ENCODE results near the gene HMGA1.

Gene HMGA1

GRCh38 chr6:34202329-34203201 lies 34.1 kb upstream of the HMGA1 start:
- Histone ChIP-seq H3K9me3 (ENCODE audit: control insufficient read depth in 2 of 2, low read length in 2 of 2) (no peaks in the 10 kb centered on the region), H3K36me3 (ENCODE audit: control insufficient read depth in 2 of 2, insufficient read depth in 2 of 2, low read length in 2 of 2) (no peaks in the 10 kb centered on the region), H3K27me3 (ENCODE audit: control insufficient read depth in 2 of 2, insufficient read depth in 2 of 2, low read length in 2 of 2) (no peaks in the 10 kb centered on the region), H3K9ac (ENCODE audit: low read depth in 1 of 2, low read length in 2 of 2) (no peak overlapping the region), H3K27ac (ENCODE audit: low read depth in 2 of 2, low read length in 2 of 2) (no peak overlapping the region), H3K4me3 (ENCODE audit: low read length in 2 of 2) (no peak overlapping the region), H3K4me1 (ENCODE audit: control insufficient read depth in 2 of 2, insufficient read depth in 2 of 2, low read length in 2 of 2) (no peaks in the 10 kb centered on the region)

- no peak overlapping the region for H3K4me3 ChIP-seq (ENCODE audit: low read length in 2 of 2)
- no peak overlapping the region for H3K9ac ChIP-seq (ENCODE audit: low read depth in 1 of 2, low read length in 2 of 2)
- H3K27me3 ChIP-seq (ENCODE audit: control insufficient read depth in 2 of 2, insufficient read depth in 2 of 2, low read length in 2 of 2): no peaks in the 10 kb centered on the region
- H3K9me3 ChIP-seq (ENCODE audit: control insufficient read depth in 2 of 2, low read length in 2 of 2): no peaks in the 10 kb centered on the region
- no peaks in the 10 kb centered on the region for H3K4me1 ChIP-seq (ENCODE audit: control insufficient read depth in 2 of 2, insufficient read depth in 2 of 2, low read length in 2 of 2)
- H3K36me3 ChIP-seq (ENCODE audit: control insufficient read depth in 2 of 2, insufficient read depth in 2 of 2, low read length in 2 of 2): no peaks in the 10 kb centered on the region
- no peak overlapping the region for H3K27ac ChIP-seq (ENCODE audit: low read depth in 2 of 2, low read length in 2 of 2)
These were observed 32.0 kb upstream of the HMGA1 start for GRCh38 chr6:34204693-34205092.

GRCh38 chr6:34205466-34205865 lies 31.2 kb upstream of the HMGA1 start:
- H3K4me1 ChIP-seq (ENCODE audit: control insufficient read depth in 2 of 2, insufficient read depth in 2 of 2, low read length in 2 of 2): no peaks in the 10 kb centered on the region
- H3K4me3 ChIP-seq (ENCODE audit: low read length in 2 of 2): no peak overlapping the region
- no peaks in the 10 kb centered on the region for H3K9me3 ChIP-seq (ENCODE audit: control insufficient read depth in 2 of 2, low read length in 2 of 2)
- no peak overlapping the region for H3K9ac ChIP-seq (ENCODE audit: low read depth in 1 of 2, low read length in 2 of 2)
- H3K27me3 ChIP-seq (ENCODE audit: control insufficient read depth in 2 of 2, insufficient read depth in 2 of 2, low read length in 2 of 2): no peaks in the 10 kb centered on the region
- no peak overlapping the region for H3K27ac ChIP-seq (ENCODE audit: low read depth in 2 of 2, low read length in 2 of 2)
- H3K36me3 ChIP-seq (ENCODE audit: control insufficient read depth in 2 of 2, insufficient read depth in 2 of 2, low read length in 2 of 2): no peaks in the 10 kb centered on the region

GRCh38 chr6:34205916-34206315 lies 30.8 kb upstream of the HMGA1 start:
- no peak overlapping the region for H3K4me3 ChIP-seq (ENCODE audit: low read length in 2 of 2)
- no peak overlapping the region for H3K27ac ChIP-seq (ENCODE audit: low read depth in 2 of 2, low read length in 2 of 2)
- no peak overlapping the region for H3K9ac ChIP-seq (ENCODE audit: low read depth in 1 of 2, low read length in 2 of 2)
- H3K27me3 ChIP-seq (ENCODE audit: control insufficient read depth in 2 of 2, insufficient read depth in 2 of 2, low read length in 2 of 2): no peaks in the 10 kb centered on the region
- H3K36me3 ChIP-seq (ENCODE audit: control insufficient read depth in 2 of 2, insufficient read depth in 2 of 2, low read length in 2 of 2): no peaks in the 10 kb centered on the region
- H3K9me3 ChIP-seq (ENCODE audit: control insufficient read depth in 2 of 2, low read length in 2 of 2): no peaks in the 10 kb centered on the region
- H3K4me1 ChIP-seq (ENCODE audit: control insufficient read depth in 2 of 2, insufficient read depth in 2 of 2, low read length in 2 of 2): no peaks in the 10 kb centered on the region

- Histone ChIP-seq H3K4me1 (ENCODE audit: control insufficient read depth in 2 of 2, insufficient read depth in 2 of 2, low read length in 2 of 2) (no peaks in the 10 kb centered on the region), H3K27me3 (ENCODE audit: control insufficient read depth in 2 of 2, insufficient read depth in 2 of 2, low read length in 2 of 2) (no peaks in the 10 kb centered on the region), H3K9ac (ENCODE audit: low read depth in 1 of 2, low read length in 2 of 2) (no peak overlapping the region), H3K36me3 (ENCODE audit: control insufficient read depth in 2 of 2, insufficient read depth in 2 of 2, low read length in 2 of 2) (no peaks in the 10 kb centered on the region), H3K27ac (ENCODE audit: low read depth in 2 of 2, low read length in 2 of 2) (no peak overlapping the region), H3K4me3 (ENCODE audit: low read length in 2 of 2) (no peak overlapping the region), H3K9me3 (ENCODE audit: control insufficient read depth in 2 of 2, low read length in 2 of 2) (no peaks in the 10 kb centered on the region)
These were observed 29.9 kb upstream of the HMGA1 start for GRCh38 chr6:34206726-34207125.

- Histone ChIP-seq H3K36me3 (ENCODE audit: control insufficient read depth in 2 of 2, insufficient read depth in 2 of 2, low read length in 2 of 2) (no peaks in the 10 kb centered on the region), H3K4me1 (ENCODE audit: control insufficient read depth in 2 of 2, insufficient read depth in 2 of 2, low read length in 2 of 2) (no peaks in the 10 kb centered on the region), H3K27ac (ENCODE audit: low read depth in 2 of 2, low read length in 2 of 2) (no peak overlapping the region), H3K4me3 (ENCODE audit: low read length in 2 of 2) (no peak overlapping the region), H3K9ac (ENCODE audit: low read depth in 1 of 2, low read length in 2 of 2) (no peak overlapping the region), H3K27me3 (ENCODE audit: control insufficient read depth in 2 of 2, insufficient read depth in 2 of 2, low read length in 2 of 2) (no peaks in the 10 kb centered on the region), H3K9me3 (ENCODE audit: control insufficient read depth in 2 of 2, low read length in 2 of 2) (no peaks in the 10 kb centered on the region)
These were observed 28.8 kb upstream of the HMGA1 start for GRCh38 chr6:34207695-34208443.

- no peaks in the 10 kb centered on the region for H3K9me3 ChIP-seq (ENCODE audit: control insufficient read depth in 2 of 2, low read length in 2 of 2)
- no peak overlapping the region for H3K9ac ChIP-seq (ENCODE audit: low read depth in 1 of 2, low read length in 2 of 2)
- H3K27me3 ChIP-seq (ENCODE audit: control insufficient read depth in 2 of 2, insufficient read depth in 2 of 2, low read length in 2 of 2): no peaks in the 10 kb centered on the region
These were observed 22.9 kb upstream of the HMGA1 start for GRCh38 chr6:34213772-34214171.

GRCh38 chr6:34218691-34219090 lies 18.0 kb upstream of the HMGA1 start:
- Histone ChIP-seq H3K4me3 (ENCODE audit: low read length in 2 of 2) (no peak overlapping the region), H3K36me3 (ENCODE audit: control insufficient read depth in 2 of 2, insufficient read depth in 2 of 2, low read length in 2 of 2) (no peaks in the 10 kb centered on the region), H3K4me1 (ENCODE audit: control insufficient read depth in 2 of 2, insufficient read depth in 2 of 2, low read length in 2 of 2) (peaks cover 5 to 6% of the 10 kb centered on the region in 2 donors), H3K27me3 (ENCODE audit: control insufficient read depth in 2 of 2, insufficient read depth in 2 of 2, low read length in 2 of 2) (no peaks in the 10 kb centered on the region), H3K27ac (ENCODE audit: low read depth in 2 of 2, low read length in 2 of 2) (no peak overlapping the region), H3K9me3 (ENCODE audit: control insufficient read depth in 2 of 2, low read length in 2 of 2) (no peaks in the 10 kb centered on the region), H3K9ac (ENCODE audit: low read depth in 1 of 2, low read length in 2 of 2) (no peak overlapping the region)

More at GRCh38 chr6:34213772-34214171, 22.9 kb upstream of the HMGA1 start:
- Histone ChIP-seq H3K4me3 (ENCODE audit: low read length in 2 of 2) (no peak overlapping the region), H3K36me3 (ENCODE audit: control insufficient read depth in 2 of 2, insufficient read depth in 2 of 2, low read length in 2 of 2) (no peaks in the 10 kb centered on the region), H3K4me1 (ENCODE audit: control insufficient read depth in 2 of 2, insufficient read depth in 2 of 2, low read length in 2 of 2) (no peaks in the 10 kb centered on the region), H3K27ac (ENCODE audit: low read depth in 2 of 2, low read length in 2 of 2) (no peak overlapping the region)

GRCh38 chr6:34223381-34223955 lies 13.2 kb upstream of the HMGA1 start:
- Histone ChIP-seq H3K27me3 (ENCODE audit: control insufficient read depth in 2 of 2, insufficient read depth in 2 of 2, low read length in 2 of 2) (no peaks in the 10 kb centered on the region), H3K4me3 (ENCODE audit: low read length in 2 of 2) (peak overlapping the region; percentile 44 to 62), H3K27ac (ENCODE audit: low read depth in 2 of 2, low read length in 2 of 2) (peak overlapping the region; percentile 31 to 61), H3K36me3 (ENCODE audit: control insufficient read depth in 2 of 2, insufficient read depth in 2 of 2, low read length in 2 of 2) (no peaks in the 10 kb centered on the region), H3K4me1 (ENCODE audit: control insufficient read depth in 2 of 2, insufficient read depth in 2 of 2, low read length in 2 of 2) (peaks cover 11 to 12% of the 10 kb centered on the region in 2 donors), H3K9me3 (ENCODE audit: control insufficient read depth in 2 of 2, low read length in 2 of 2) (no peaks in the 10 kb centered on the region), H3K9ac (ENCODE audit: low read depth in 1 of 2, low read length in 2 of 2) (peak overlapping the region; percentile 32 to 36)
